Pancreas (tissue), 10 donors: ENCODE data around the gene HOXD3. TPM values are rescaled to one million over a fixed set of nuclear protein-coding genes. Genes with fewer than 3 reads are reported as not detected.

ENCODE experiments used
- ATAC-seq, 4 donors: fragments of 200-7000 bp; cut with Tn5 transposase; one replicate each; pipeline versions ENCODE4 v1.8.0 to v1.9.1; 2020; ENCODE audit warnings: mild to moderate bottlenecking in 4 of 4, moderate library complexity in 4 of 4
- DNase-seq, 6 donors: peaks; one replicate each; pipeline ENCODE4 v3.0.0-alpha.2; 2020
- FAIRE-seq: peaks from 2 replicates; lab custom pipeline; 2012; peaks lifted over from hg19 to GRCh38; lab: Jason Lieb, UNC
- H3K27ac ChIP-seq, 4 donors: fragments of 200-600 bp; sonication (generic); 1 replicate in 3 of 4; 2 replicates in 1 of 4; pipeline versions ENCODE4 v1.5.0 to v1.8.0; 2020
- H3K27me3 ChIP-seq, 4 donors: fragments of 200-600 bp; one replicate each; pipeline ENCODE4 v1.8.0; 2021
- H3K36me3 ChIP-seq, 3 donors: fragments of 200-600 bp; sonication (generic) in 1 of 3; one replicate each; pipeline versions ENCODE4 v1.5.0 to v1.8.0; 2020 to 2021
- H3K4me1 ChIP-seq, 3 donors: fragments of 200-600 bp; one replicate each; pipeline ENCODE4 v1.8.0; 2021
- H3K4me3 ChIP-seq, 4 donors: fragments of 200-600 bp; sonication (generic) in 2 of 4; one replicate each; pipeline versions ENCODE4 v1.5.0 to v1.8.0; 2020 to 2021
- H3K9me3 ChIP-seq, 4 donors: fragments of 200-600 bp; one replicate each; pipeline ENCODE4 v1.8.0; 2021
- WGBS, 2 donors: extraction: QIAGEN DNeasy Blood & Tissue Kit; methylation state at CpG; one replicate each; pipeline ENCODE4 v1.1.7; 2013; 5-methylcytosine and 5-hydroxymethylcytosine counted together
- intact Hi-C, 3 donors: fragments of 100-400 bp; cut with DNase I; formaldehyde crosslinking; loops; one replicate each; pipeline versions ENCODE4 v1.11.1 to v1.14.2; 2022
- polyA plus RNA-seq, 2 donors: library from polyadenylated mRNA; stranded (reverse); fragments of 200-250 nt; gene quantifications; one replicate each; pipeline ENCODE4 v1.2.3, GENCODE V29; 2013
- total RNA-seq, 6 donors: library from RNA; stranded (reverse); fragmentation: NEBNext Ultra II Directional in 4 of 6; extraction: Animal tissue kit (Norgen Biotek cat#: 25700) in 4 of 6; gene quantifications; one replicate each; pipeline versions ENCODE4 v1.2.1 to v1.2.4, GENCODE V29; 2021 to 2023
- TF ChIP-seq, protein P1 (sequence below), 4 donors: fragments of 200-600 bp; sonication (generic) in 3 of 4; IDR thresholded peaks; one replicate each; pipeline versions ENCODE4 v1.5.0 to v1.8.0; 2021; ENCODE audit warnings: antibody characterized with exemption in 4 of 4
- donor health status: healthy with polysubstance abuse.
- donor health status: DM: no; HTN: no; CAD: no; lungs with moderate emphysema.
- donor health status: DM: no; HTN: no; CAD: no.
- donor health status: control.
- donor health status: control.
- donor health status: Bipolar disorder and iron deficiency.
- donor health status: DM: yes; HTN: yes; CAD: no.
- donor health status: DM: no; HTN: no; CAD: no.
- donor health status: DM: no; HTN: no; CAD: no.
- donor health status: DM: yes; HTN: yes; CAD: no.

The HOXD3 gene
- total and polyA plus RNA-seq, 8 donors = 0.19 to 0.68 (median 0.25) TPM; not detected in 1

DNA sequence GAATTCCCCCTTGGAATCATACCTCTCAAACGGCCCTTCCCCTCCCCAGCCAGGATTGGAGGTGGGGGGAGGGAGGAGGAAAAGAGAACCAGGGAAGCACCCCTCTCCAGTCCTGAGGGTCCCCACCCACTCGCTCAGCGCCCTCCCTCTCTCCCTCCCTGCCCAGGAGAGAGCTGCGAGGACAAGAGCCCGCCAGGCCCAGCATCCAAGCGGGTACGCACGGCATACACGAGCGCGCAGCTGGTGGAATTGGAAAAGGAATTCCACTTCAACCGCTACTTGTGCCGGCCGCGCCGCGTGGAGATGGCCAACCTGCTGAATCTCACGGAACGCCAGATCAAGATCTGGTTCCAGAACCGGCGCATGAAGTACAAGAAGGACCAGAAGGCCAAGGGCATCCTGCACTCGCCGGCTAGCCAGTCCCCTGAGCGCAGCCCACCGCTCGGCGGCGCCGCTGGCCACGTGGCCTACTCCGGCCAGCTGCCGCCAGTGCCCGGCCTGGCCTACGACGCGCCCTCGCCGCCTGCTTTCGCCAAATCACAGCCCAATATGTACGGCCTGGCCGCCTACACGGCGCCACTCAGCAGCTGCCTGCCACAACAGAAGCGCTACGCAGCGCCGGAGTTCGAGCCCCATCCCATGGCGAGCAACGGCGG lies 14.4 kb downstream of the HOXD3 start:
- ATAC-seq (peak in 1 of 4 donors; percentile 16), FAIRE-seq (no peak), DNase-seq (peak in 1 of 6 donors; percentile 54)
- Histone ChIP-seq H3K4me3 (no peak overlapping the region), H3K4me1 (peaks cover 0 to 3% (median 0%) of the 10 kb centered on the region in 3 donors), H3K27ac (no peak overlapping the region), H3K36me3 (no peaks in the 10 kb centered on the region), H3K9me3 (no peaks in the 10 kb centered on the region), H3K27me3 (peaks cover 0 to 50% (median 12%) of the 10 kb centered on the region in 4 donors)
- WGBS, 2 donors = 13 to 14% methylated on average over 45 to 51 of the region's 51 CpGs
- intact Hi-C loops = no loop called here
- TF ChIP-seq, protein P1, sequence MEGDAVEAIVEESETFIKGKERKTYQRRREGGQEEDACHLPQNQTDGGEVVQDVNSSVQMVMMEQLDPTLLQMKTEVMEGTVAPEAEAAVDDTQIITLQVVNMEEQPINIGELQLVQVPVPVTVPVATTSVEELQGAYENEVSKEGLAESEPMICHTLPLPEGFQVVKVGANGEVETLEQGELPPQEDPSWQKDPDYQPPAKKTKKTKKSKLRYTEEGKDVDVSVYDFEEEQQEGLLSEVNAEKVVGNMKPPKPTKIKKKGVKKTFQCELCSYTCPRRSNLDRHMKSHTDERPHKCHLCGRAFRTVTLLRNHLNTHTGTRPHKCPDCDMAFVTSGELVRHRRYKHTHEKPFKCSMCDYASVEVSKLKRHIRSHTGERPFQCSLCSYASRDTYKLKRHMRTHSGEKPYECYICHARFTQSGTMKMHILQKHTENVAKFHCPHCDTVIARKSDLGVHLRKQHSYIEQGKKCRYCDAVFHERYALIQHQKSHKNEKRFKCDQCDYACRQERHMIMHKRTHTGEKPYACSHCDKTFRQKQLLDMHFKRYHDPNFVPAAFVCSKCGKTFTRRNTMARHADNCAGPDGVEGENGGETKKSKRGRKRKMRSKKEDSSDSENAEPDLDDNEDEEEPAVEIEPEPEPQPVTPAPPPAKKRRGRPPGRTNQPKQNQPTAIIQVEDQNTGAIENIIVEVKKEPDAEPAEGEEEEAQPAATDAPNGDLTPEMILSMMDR (IDR thresholded peaks at IDR 0.05) = no peak

DNA sequence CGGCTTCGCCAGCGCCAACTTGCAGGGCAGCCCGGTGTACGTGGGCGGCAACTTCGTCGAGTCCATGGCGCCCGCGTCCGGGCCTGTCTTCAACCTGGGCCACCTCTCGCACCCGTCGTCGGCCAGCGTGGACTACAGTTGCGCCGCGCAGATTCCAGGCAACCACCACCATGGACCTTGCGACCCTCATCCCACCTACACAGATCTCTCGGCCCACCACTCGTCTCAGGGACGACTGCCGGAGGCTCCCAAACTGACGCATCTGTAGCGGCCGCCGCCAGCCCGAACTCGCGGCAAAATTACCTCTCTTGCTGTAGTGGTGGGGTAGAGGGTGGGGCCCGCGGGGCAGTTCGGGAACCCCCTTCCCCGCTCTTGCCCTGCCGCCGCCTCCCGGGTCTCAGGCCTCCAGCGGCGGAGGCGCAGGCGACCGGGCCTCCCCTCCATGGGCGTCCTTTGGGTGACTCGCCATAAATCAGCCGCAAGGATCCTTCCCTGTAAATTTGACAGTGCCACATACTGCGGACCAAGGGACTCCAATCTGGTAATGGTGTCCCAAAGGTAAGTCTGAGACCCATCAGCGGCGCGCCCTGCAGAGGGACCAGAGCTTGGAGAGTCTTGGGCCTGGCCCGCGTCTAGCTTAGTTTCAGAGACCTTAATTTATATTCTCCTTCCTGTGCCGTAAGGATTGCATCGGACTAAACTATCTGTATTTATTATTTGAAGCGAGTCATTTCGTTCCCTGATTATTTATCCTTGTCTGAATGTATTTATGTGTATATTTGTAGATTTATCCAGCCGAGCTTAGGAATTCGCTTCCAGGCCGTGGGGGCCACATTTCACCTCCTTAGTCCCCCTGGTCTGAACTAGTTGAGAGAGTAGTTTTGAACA lies 15.1 kb downstream of the HOXD3 start:
- 16 to 18% methylated on average over 53 to 60 of the region's 60 CpGs for WGBS, 2 donors
- Histone ChIP-seq H3K4me1 (peaks cover 0 to 3% (median 0%) of the 10 kb centered on the region in 3 donors), H3K4me3 (no peak overlapping the region), H3K27ac (no peak overlapping the region), H3K36me3 (no peaks in the 10 kb centered on the region), H3K9me3 (no peaks in the 10 kb centered on the region), H3K27me3 (peaks cover 0 to 56% (median 16%) of the 10 kb centered on the region in 4 donors)
- TF ChIP-seq, protein P1 (IDR thresholded peaks at IDR 0.05) = no peak
- no peak for FAIRE-seq
- no peak for DNase-seq
- ATAC-seq = no peak
- intact Hi-C loops = no loop called here

DNA sequence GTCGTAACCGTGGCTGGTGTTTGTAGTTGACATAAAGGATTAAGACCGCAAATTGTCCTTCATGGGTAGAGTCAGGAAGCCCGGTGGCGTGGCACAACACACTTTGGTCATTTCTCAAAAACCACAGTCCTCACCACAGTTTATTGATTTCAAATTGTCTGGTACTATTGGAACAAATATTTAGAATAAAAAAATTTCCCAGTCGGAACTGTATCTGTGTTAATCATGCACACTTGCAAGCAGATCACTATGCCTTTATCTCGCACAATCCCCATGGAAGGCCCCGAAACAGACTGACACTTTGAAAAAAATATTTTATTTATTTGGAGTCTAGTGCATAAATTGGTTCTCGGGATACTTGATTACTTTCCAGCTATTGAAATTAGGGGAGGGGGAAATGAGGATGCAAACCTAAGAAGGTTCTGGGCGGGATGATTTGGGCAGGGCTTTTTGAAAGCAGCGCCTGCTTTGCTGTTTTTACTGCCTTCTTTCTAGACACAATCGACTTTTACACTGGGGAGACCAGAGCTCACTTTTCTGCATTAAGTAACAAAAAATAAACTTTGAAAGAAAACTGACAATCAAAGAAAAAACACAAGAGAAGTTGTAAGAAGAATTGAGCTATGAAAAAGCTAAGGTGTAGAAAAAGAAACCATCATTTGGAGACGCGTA lies 15.9 kb downstream of the HOXD3 start:
- FAIRE-seq = no peak
- peaks cover 0 to 57% (median 17%) of the 10 kb centered on the region in 4 donors for H3K27me3 ChIP-seq
- 21 to 25% methylated on average over 14 of the region's 14 CpGs for WGBS, 2 donors

DNA sequence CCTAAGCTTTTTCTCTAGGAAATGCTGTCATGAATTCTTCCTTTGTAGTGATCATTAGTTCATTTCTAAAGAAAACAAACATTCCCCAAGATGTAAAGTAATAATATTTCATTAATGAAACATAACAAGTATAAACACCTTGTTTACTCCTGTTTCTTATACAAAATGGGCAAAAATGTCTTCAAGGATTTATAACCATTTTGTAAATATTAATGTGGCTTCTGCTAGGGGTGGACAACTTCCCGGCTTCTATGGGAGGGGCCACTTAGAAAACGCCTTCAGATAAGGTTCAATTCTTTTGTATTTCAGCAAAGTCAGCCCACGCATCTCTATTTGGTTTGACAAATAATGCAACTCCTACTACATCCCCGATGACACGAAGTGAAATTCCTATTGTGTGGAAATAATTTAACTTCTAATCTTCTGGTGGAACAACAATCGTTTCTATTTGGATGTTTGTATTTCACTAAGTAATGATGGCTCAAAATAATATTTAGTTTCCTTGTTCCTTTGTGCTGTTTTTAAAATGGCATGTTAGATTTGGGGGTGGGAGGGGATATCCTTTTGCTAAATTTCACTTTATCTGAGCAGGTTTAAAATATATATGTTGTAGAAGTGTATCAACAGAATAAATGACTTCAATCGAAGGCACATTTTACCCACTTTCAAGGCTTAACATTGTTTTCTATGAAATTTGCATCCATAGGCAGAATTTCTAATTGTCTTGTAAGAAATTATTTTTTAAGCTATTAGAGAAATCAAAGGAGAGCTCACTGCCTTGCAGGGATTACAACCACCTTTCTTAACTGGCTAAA lies 16.7 kb downstream of the HOXD3 start:
- DNase-seq = no peak

More for the DNA sequence above, 15.9 kb downstream of the HOXD3 start:
- Histone ChIP-seq H3K36me3 (no peaks in the 10 kb centered on the region), H3K4me1 (peaks cover 0 to 3% (median 0%) of the 10 kb centered on the region in 3 donors), H3K4me3 (no peak overlapping the region), H3K9me3 (no peaks in the 10 kb centered on the region), H3K27ac (no peak overlapping the region)
- intact Hi-C loops = no loop called here
- ATAC-seq = no peak
- TF ChIP-seq, protein P1 (IDR thresholded peaks at IDR 0.05) = no peak
- no peak for DNase-seq

More for the DNA sequence above, 16.7 kb downstream of the HOXD3 start:
- Histone ChIP-seq H3K4me1 (peaks cover 0 to 3% (median 0%) of the 10 kb centered on the region in 3 donors), H3K9me3 (no peaks in the 10 kb centered on the region), H3K36me3 (no peaks in the 10 kb centered on the region), H3K4me3 (no peak overlapping the region), H3K27me3 (peaks cover 0 to 61% (median 14%) of the 10 kb centered on the region in 4 donors), H3K27ac (no peak overlapping the region)
- intact Hi-C loops = no loop called here
- ATAC-seq (no peak), FAIRE-seq (no peak)
- TF ChIP-seq, protein P1 (IDR thresholded peaks at IDR 0.05) = no peak
- WGBS, 2 donors = 9 to 10% methylated on average over 7 of the region's 7 CpGs
